Adipocyte (in vitro differentiated cells): ENCODE data around the gene GPR173.

Source experiments
- DNase-seq: peaks from one replicate; pipeline ENCODE4 v3.0.0-alpha.2; 2015; ENCODE audit warnings: low read depth
- H3K27me3 ChIP-seq: replicated peaks from 2 replicates; pipeline ENCODE4 v1.7.0; 2013; ENCODE audit warnings: mild to moderate bottlenecking, low read length, moderate library complexity; ENCODE audit not compliant: control insufficient read depth, insufficient read depth
- H3K36me3 ChIP-seq: 2 replicates; pipeline ENCODE4 v1.7.0; 2013; ENCODE audit warnings: low read length, mild to moderate bottlenecking, moderate library complexity; ENCODE audit not compliant: control insufficient read depth, insufficient read depth, severe bottlenecking
- H3K4me1 ChIP-seq: 2 replicates; pipeline ENCODE4 v1.7.0; 2013; ENCODE audit warnings: mild to moderate bottlenecking, low read length, moderate library complexity; ENCODE audit not compliant: control insufficient read depth, insufficient read depth
- H3K4me3 ChIP-seq: 2 replicates; pipeline ENCODE4 v1.7.0; 2013; ENCODE audit warnings: mild to moderate bottlenecking, low read length, moderate library complexity
- H3K9ac ChIP-seq: 2 replicates; pipeline ENCODE4 v1.7.0; 2013; ENCODE audit warnings: mild to moderate bottlenecking, low read length, moderate library complexity
- H3K9me3 ChIP-seq: 2 replicates; pipeline ENCODE4 v1.7.0; 2013; ENCODE audit warnings: mild to moderate bottlenecking, low read length, moderate library complexity; ENCODE audit not compliant: control insufficient read depth

Gene GPR173

DNA sequence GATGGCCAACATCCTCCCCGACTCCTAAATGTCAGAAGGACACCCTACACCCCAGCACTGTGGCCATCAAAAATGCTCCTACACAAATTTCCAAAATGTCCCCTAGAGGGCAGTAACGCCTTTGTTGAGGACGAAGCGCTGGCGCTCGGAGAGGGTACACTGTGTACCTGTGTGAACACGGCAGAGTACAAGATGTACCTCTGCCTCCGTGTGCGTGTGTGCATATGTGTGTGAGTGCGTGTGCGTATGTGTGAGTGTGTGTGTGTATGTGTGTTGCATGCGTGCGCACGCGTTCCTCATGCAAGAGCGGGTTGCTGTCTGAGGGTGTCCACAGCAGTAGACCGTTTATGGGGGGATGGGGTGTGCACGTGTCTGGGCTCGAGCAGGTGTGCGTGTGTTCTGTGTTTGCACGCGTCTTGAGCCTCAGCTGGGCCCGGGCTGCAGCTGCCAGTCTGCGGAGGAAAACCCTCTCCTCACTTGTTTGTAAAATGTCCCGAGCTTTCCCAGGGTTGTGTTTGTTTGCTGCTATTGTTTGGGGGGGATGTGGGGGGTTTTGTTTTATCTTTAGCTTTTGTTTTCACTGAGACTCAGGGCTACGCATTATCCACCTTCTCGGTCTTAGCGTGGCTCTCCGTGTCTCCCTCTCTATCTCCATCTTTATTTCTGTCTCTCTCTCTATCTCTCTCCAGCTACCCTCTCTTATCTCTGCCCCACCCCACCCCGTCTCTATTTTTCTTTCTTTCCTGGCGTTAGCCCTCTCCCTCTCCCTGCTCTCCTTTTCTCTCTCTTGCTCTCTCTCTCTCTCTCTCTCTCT lies 23.2 kb downstream of the GPR173 start:
- peaks cover 2% of the 10 kb centered on the region for H3K4me1 ChIP-seq
- no peak overlapping the region for H3K9ac ChIP-seq
- peak overlapping the region; percentile 70 for H3K4me3 ChIP-seq
- H3K36me3 ChIP-seq: no peaks in the 10 kb centered on the region
- H3K9me3 ChIP-seq: no peaks in the 10 kb centered on the region
- H3K27me3 ChIP-seq: peaks cover 9% of the 10 kb centered on the region
- DNase-seq: peak; percentile 83

DNA sequence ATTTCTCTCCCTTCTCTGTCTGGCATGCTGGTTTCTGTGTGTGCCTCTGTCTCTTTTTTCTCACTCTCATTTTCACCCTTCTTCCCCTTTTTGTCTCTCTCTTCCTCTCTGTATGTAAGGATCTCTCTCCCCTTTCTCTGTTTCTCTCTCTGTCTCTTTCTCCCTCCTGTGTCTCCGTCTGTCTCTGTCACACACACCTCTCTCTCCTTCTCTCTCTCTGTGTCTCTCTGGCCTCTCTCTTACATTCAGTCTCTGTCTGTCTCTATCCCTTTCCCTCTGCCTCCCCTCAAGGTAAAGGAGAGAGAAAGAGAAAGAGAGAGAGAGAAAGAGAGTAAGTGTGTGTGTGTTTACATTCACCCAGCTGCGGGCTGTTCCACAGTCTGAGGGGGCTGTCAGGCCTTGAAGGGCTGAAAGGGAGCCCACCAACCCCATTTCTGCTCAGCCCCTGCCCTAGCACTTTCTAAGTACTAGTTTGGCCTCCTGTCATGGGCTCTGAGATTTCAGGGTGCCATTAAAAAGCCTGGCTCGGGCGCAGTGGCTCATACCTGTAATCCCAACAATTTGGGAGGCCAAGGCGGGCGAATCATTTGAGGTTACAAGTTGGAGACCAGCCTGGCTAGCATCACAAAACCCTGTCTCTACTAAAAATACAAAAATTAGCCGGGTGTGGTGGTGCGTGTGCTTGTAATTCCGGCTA lies 24.0 kb downstream of the GPR173 start:
- no peak for DNase-seq
- Histone ChIP-seq H3K27me3 (peaks cover 9% of the 10 kb centered on the region), H3K9ac (no peak overlapping the region), H3K9me3 (no peaks in the 10 kb centered on the region), H3K36me3 (no peaks in the 10 kb centered on the region), H3K4me1 (peaks cover 2% of the 10 kb centered on the region), H3K4me3 (no peak overlapping the region)

DNA sequence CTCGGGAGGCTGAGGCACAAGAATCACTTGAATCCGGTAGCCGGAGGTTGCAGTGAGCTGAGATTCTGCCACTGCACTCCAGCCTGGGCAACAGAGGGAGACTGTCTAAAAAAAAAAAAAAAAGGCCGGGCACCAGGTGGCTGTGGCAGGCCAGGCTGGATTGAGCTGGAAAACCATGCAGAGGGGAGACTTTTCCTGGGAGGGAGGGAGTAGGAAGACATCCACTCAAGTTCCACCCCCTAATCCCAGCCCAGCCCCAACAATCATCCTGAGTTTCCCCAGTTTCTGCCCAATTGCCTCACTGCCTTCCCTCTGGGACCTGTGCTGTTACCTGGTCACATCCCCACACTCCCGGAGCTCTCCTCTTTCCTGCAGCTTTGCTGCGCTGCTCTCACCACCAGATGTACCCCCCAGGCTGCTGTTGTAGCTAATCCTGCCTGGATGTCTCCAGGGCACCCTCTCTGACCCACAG lies 24.6 kb downstream of the GPR173 start:
- DNase-seq: no peak
- no peaks in the 10 kb centered on the region for H3K9me3 ChIP-seq

DNA sequence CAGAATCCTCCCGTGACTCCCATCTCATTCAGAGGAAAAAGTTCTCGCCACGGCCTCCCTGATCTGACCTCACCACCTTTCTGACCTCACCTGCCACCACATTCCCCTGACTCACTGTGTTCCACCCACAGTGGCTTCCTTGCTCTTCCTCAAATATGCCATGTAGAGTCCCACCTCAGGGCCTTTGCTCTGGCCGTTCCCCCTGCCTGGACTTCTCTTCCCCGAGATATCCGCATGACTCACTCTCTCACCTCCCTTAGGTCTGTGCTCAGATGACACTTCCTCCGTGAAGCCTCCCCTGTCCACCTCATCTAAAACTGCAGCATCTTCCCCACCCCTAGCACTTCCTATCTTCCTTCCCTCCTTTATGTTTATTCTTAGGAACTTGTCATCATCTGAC lies 26.4 kb downstream of the GPR173 start:
- no peak for DNase-seq
- Histone ChIP-seq H3K27me3 (peaks cover 9% of the 10 kb centered on the region), H3K4me1 (peaks cover 2% of the 10 kb centered on the region), H3K9me3 (no peaks in the 10 kb centered on the region), H3K36me3 (no peaks in the 10 kb centered on the region), H3K9ac (no peak overlapping the region), H3K4me3 (no peak overlapping the region)

More for the DNA sequence above, 24.6 kb downstream of the GPR173 start:
- Histone ChIP-seq H3K4me1 (peaks cover 2% of the 10 kb centered on the region), H3K4me3 (no peak overlapping the region), H3K27me3 (peaks cover 9% of the 10 kb centered on the region), H3K9ac (no peak overlapping the region), H3K36me3 (no peaks in the 10 kb centered on the region)

DNA sequence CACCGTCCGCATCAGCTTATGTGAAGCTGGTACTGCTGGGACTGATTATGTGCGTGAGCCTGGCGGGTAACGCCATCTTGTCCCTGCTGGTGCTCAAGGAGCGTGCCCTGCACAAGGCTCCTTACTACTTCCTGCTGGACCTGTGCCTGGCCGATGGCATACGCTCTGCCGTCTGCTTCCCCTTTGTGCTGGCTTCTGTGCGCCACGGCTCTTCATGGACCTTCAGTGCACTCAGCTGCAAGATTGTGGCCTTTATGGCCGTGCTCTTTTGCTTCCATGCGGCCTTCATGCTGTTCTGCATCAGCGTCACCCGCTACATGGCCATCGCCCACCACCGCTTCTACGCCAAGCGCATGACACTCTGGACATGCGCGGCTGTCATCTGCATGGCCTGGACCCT lies 28.1 kb downstream of the GPR173 start:
- Histone ChIP-seq H3K4me1 (peaks cover 2% of the 10 kb centered on the region), H3K27me3 (peaks cover 7% of the 10 kb centered on the region), H3K9ac (no peak overlapping the region), H3K9me3 (no peaks in the 10 kb centered on the region), H3K4me3 (no peak overlapping the region), H3K36me3 (no peaks in the 10 kb centered on the region)
- DNase-seq: no peak

DNA sequence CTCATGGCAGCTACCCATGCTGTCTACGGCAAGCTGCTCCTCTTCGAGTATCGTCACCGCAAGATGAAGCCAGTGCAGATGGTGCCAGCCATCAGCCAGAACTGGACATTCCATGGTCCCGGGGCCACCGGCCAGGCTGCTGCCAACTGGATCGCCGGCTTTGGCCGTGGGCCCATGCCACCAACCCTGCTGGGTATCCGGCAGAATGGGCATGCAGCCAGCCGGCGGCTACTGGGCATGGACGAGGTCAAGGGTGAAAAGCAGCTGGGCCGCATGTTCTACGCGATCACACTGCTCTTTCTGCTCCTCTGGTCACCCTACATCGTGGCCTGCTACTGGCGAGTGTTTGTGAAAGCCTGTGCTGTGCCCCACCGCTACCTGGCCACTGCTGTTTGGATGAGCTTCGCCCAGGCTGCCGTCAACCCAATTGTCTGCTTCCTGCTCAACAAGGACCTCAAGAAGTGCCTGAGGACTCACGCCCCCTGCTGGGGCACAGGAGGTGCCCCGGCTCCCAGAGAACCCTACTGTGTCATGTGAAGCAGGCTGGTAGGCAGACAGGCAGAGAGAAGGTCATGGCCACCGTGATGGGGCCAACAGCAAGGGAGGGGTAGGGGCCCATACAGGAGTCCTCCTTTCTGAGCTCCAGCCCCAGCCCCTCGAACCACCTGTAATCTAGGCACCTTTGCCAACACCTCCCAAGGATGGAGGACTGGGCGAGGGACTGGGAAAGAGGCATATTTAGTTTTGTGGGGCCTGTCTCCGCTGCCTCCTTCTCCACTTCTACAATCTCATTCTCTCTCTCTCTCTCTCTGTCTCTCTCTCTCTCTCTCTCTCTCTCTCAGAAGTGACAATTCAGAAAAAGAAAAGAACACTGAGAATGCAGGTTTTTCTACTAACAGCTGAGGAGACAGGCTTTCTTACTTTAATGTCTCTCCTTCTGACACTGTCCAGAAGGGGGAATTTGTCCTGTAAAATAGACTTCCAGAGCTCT lies 28.9 kb downstream of the GPR173 start:
- H3K4me3 ChIP-seq: no peak overlapping the region
- H3K36me3 ChIP-seq: no peaks in the 10 kb centered on the region
- no peak overlapping the region for H3K9ac ChIP-seq
- H3K4me1 ChIP-seq: no peaks in the 10 kb centered on the region
- H3K9me3 ChIP-seq: no peaks in the 10 kb centered on the region
- DNase-seq: no peak
- peaks cover 3% of the 10 kb centered on the region for H3K27me3 ChIP-seq

DNA sequence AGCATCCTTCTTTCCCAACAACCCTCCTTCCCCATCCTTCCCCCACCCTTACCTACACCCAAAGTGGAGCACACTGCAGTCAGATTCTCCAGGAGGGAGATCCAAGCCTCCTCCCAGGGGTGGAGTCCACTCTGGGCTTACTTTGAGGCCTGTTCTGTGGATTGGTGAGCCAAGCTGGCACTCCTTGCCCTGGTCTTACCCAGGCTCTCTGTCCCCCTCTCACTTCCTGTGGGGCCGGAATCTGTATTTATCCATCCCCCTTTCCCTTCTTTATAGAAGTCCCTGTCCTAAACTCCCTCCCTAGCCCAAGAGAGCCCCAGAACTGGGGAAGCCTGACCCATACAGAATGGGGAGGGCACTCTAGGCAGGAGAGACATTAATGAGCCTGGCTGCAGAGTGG lies 30.4 kb downstream of the GPR173 start:
- Histone ChIP-seq H3K4me3 (no peak overlapping the region), H3K4me1 (peaks cover 8% of the 10 kb centered on the region), H3K9me3 (no peaks in the 10 kb centered on the region), H3K9ac (no peak overlapping the region), H3K36me3 (peaks cover under 1% of the 10 kb centered on the region), H3K27me3 (peaks cover 5% of the 10 kb centered on the region)
- no peak for DNase-seq

DNA sequence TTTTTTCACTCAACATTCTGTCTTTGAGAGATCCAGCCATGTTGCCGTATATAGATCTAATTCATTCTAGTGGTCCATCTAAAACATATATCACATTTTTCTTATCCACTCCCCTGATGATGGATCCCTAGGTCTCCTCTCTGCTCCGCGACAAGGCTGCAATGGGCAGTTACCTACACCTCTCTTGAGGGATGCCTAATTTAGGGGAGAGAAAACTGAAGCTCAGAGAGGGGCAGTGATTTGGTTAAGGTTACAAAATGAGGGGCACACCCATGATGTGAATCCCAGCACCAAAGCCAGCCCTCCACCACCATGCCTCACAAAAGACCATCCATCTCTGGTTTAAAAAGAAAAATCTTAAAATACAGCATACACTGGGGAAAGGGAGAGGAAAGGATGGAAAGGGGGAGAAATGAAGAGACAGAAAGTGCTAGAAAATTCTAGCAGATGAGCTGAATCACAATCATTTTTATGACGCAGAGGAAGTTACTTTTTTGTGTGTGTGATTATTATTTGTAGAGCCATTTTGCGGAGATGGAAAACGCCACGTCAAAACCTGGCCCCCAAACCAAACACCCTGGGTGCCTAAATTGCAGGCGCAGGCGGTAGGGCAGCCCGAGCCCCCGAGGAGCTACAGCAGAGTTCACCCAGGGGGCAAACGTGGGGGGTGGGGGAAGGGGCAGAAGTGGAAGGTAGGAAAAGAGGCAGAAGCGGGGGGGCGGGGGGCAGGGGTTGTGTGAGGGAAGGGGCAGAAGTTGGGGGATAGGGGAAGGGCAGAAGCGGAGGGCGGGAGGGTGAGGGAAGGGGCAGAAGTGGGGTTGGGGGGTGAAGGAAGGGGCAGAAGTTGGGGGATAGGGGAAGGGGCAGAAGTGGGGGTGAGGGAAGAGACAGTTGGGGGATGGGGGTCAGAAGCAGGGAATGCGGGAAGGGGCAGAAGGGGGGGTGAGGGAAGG lies 32.3 kb downstream of the GPR173 start:
- Histone ChIP-seq H3K9me3 (no peaks in the 10 kb centered on the region), H3K4me3 (peak overlapping the region; percentile 29), H3K4me1 (peaks cover 11% of the 10 kb centered on the region)

DNA sequence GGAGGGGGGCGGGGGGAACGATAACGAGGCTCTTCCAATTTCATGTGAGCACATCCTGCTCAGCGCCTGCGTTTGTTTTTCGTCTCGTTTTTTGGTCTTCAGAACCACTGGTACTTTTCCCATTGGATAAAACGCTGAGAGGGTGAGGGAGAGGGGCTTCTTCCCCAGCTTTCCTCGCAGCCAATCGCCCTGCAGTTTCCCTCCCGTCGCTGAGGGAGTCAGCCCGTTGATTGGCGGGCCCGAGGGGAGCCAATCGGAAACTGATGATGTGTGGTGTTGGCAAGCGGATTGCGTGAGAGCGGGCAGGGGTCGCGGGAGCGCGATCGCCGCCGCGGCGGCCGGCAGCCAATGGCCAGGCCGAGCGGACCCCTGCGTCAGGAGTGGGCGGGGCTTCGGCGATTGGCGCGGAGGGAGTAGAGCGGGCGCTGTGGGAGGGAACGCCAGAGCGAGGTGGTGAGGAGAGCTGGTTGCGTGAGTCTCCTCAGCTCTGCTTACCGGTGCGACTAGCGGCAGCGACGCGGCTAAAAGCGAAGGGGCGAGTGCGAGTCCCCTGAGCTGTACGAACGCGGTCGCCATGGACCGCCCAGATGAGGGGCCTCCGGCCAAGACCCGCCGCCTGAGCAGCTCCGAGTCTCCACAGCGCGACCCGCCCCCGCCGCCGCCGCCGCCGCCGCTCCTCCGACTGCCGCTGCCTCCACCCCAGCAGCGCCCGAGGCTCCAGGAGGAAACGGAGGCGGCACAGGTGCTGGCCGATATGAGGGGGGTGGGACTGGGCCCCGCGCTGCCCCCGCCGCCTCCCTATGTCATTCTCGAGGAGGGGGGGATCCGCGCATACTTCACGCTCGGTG lies 33.6 kb downstream of the GPR173 start, which contains the start of gene TSPYL2:
Gene TSPYL2, plus strand, starts transcription at position 443 of the 848 bp plus-strand sequence. Its CDS starts 132 bp downstream, at position 575.
- Histone ChIP-seq H3K4me1 (peaks cover 19% of the 10 kb centered on the region), H3K27me3 (peaks cover 6% of the 10 kb centered on the region), H3K9ac (peak within 1 kb of the TSS; percentile 83), H3K9me3 (no peaks in the 10 kb centered on the region), H3K4me3 (peak within 1 kb of the TSS; percentile 82), H3K36me3 (peaks cover 31% of the 10 kb centered on the region)
- DNase-seq: peak; percentile 96

More for the DNA sequence above, 32.3 kb downstream of the GPR173 start:
- peak; percentile 36 for DNase-seq
- peak overlapping the region; percentile 58 for H3K9ac ChIP-seq
- peaks cover 6% of the 10 kb centered on the region for H3K27me3 ChIP-seq
- peaks cover 19% of the 10 kb centered on the region for H3K36me3 ChIP-seq
